ENCODE results near the gene SDHAF3.
"Not testable (repeated sequence)": the region's sequence is repeated elsewhere in the genome, so short reads cannot be mapped to it uniquely, and the experiment has no call there.

The SDHAF3 gene

GRCh38 chr7:97174303-97174702 is 56.8 kb downstream of the SDHAF3 start:
- TF ChIP-seq CTCF (IDR thresholded peaks at IDR 0.05; ENCODE audit: low read depth, low read length, missing control alignments): no peak
- no peak overlapping the region for H3K4me3 ChIP-seq (replicated peaks; ENCODE audit: low read depth, low read length)
- DNase-seq (ENCODE audit: extremely low read depth, low read depth): no peak

- peak; percentile 37 for DNase-seq (ENCODE audit: extremely low read depth, low read depth)
- no peak overlapping the region for H3K4me3 ChIP-seq (replicated peaks; ENCODE audit: low read depth, low read length)
- TF ChIP-seq CTCF (IDR thresholded peaks at IDR 0.05; ENCODE audit: low read depth, low read length, missing control alignments): peak; percentile 74
Observed at GRCh38 chr7:97179454-97180104, 62.1 kb downstream of the SDHAF3 start.

- TF ChIP-seq CTCF (IDR thresholded peaks at IDR 0.05; ENCODE audit: low read depth, low read length, missing control alignments): no peak
- peak; percentile 44 for DNase-seq (ENCODE audit: extremely low read depth, low read depth)
- H3K4me3 ChIP-seq (replicated peaks; ENCODE audit: low read depth, low read length): no peak overlapping the region
Observed at GRCh38 chr7:97187067-97187466, 69.6 kb downstream of the SDHAF3 start.

- H3K4me3 ChIP-seq (replicated peaks; ENCODE audit: low read depth, low read length); DNase-seq (ENCODE audit: extremely low read depth, low read depth): not testable (repeated sequence)
Observed at GRCh38 chr7:97196174-97196573, 78.7 kb downstream of the SDHAF3 start.

GRCh38 chr7:97198596-97198995 is 81.1 kb downstream of the SDHAF3 start:
- no peak overlapping the region for H3K4me3 ChIP-seq (replicated peaks; ENCODE audit: low read depth, low read length)
- no peak for TF ChIP-seq CTCF (IDR thresholded peaks at IDR 0.05; ENCODE audit: low read depth, low read length, missing control alignments)
- DNase-seq (ENCODE audit: extremely low read depth, low read depth): no peak

- H3K4me3 ChIP-seq (replicated peaks; ENCODE audit: low read depth, low read length): no peak overlapping the region
- DNase-seq (ENCODE audit: extremely low read depth, low read depth): no peak
- TF ChIP-seq CTCF (IDR thresholded peaks at IDR 0.05; ENCODE audit: low read depth, low read length, missing control alignments): no peak
Observed at GRCh38 chr7:97200018-97200417, 82.5 kb downstream of the SDHAF3 start.

- no peak for TF ChIP-seq CTCF (IDR thresholded peaks at IDR 0.05; ENCODE audit: low read depth, low read length, missing control alignments)
- no peak for DNase-seq (ENCODE audit: extremely low read depth, low read depth)
- no peak overlapping the region for H3K4me3 ChIP-seq (replicated peaks; ENCODE audit: low read depth, low read length)
Observed at GRCh38 chr7:97203957-97204356, 86.5 kb downstream of the SDHAF3 start.

Measured in HFF-Myc (cell line).